PC-9 (cell line): ENCODE results near the gene EP300. TPM values are rescaled to one million over a fixed set of nuclear protein-coding genes. Genes with fewer than 3 reads are reported as not detected.
"Not testable (repeated sequence)": the region's sequence is repeated elsewhere in the genome, so short reads cannot be mapped to it uniquely, and the experiment has no call there.

Source experiments
- BruUV-seq: library from RNA; stranded (reverse); fragments of 400-500 nt; replicated peaks from 2 replicates; lab custom pipeline; 2021; lab: Mats Ljungman, UMichigan
- CTCF ChIA-PET: fragments of 300-600 bp; sonication (Branson Sonifier 250); formaldehyde crosslinking; loops from one replicate; lab custom pipeline; 2022; ENCODE audit warnings: antibody characterized with exemption; lab: Charles Lee
- POLR2A ChIA-PET: fragments of 300-600 bp; sonication (Branson Sonifier 250); formaldehyde crosslinking; loops from one replicate; lab custom pipeline; 2022; ENCODE audit warnings: antibody characterized with exemption; ENCODE audit not compliant: unreplicated experiment; lab: Charles Lee
- DNase-seq, 2 experiments: peaks; one replicate each; pipeline versions ENCODE4 v3.0.0 to v3.0.0-alpha.2; 2015 to 2022; ENCODE audit warnings: mixed read lengths in 1 of 2
- H2AFZ ChIP-seq: fragments of 200-600 bp; sonication (generic); 2 replicates; pipeline ENCODE4 v1.8.1; 2017; ENCODE audit warnings: antibody characterized with exemption
- H3F3A ChIP-seq: fragments of 200-600 bp; sonication (generic); 2 replicates; pipeline ENCODE4 v1.8.1; 2017; ENCODE audit warnings: antibody characterized with exemption, mild to moderate bottlenecking, low read depth; ENCODE audit not compliant: insufficient read depth
- H3K27ac ChIP-seq: fragments of 200-600 bp; sonication (generic); 2 replicates; pipeline ENCODE4 v1.6.1; 2016; ENCODE audit warnings: mixed run types
- H3K27me3 ChIP-seq: fragments of 200-600 bp; sonication (generic); 2 replicates; pipeline ENCODE4 v1.6.1; 2016; ENCODE audit warnings: low read depth, mixed run types; ENCODE audit not compliant: insufficient read depth
- H3K36me3 ChIP-seq: fragments of 200-600 bp; sonication (generic); 2 replicates; pipeline ENCODE4 v1.6.1; 2016; ENCODE audit warnings: low read depth, mixed run types
- H3K4me1 ChIP-seq: fragments of 200-600 bp; sonication (generic); replicated peaks from 2 replicates; pipeline ENCODE4 v1.6.1; 2016; ENCODE audit warnings: mixed run types; ENCODE audit not compliant: insufficient read depth
- H3K4me2 ChIP-seq: fragments of 200-600 bp; sonication (generic); 2 replicates; pipeline ENCODE4 v1.6.1; 2017; ENCODE audit warnings: mixed run types
- H3K4me3 ChIP-seq: fragments of 200-600 bp; sonication (generic); 2 replicates; pipeline ENCODE4 v1.6.1; 2016; ENCODE audit warnings: mixed run types
- H3K79me2 ChIP-seq: fragments of 200-600 bp; sonication (generic); 2 replicates; pipeline ENCODE4 v1.6.1; 2017; ENCODE audit warnings: low read depth, mixed run types
- H3K9me2 ChIP-seq: fragments of 200-600 bp; sonication (generic); 2 replicates; pipeline ENCODE4 v1.8.1; 2017; ENCODE audit warnings: mild to moderate bottlenecking; ENCODE audit not compliant: insufficient read depth
- H3K9me3 ChIP-seq: fragments of 200-600 bp; sonication (generic); 2 replicates; pipeline ENCODE4 v1.8.1; 2016; ENCODE audit warnings: low read depth; ENCODE audit not compliant: insufficient read depth
- H4K20me1 ChIP-seq: fragments of 200-600 bp; sonication (generic); 2 replicates; pipeline ENCODE4 v1.8.1; 2017; ENCODE audit not compliant: insufficient read depth
- CTCF ChIP-seq: fragments of 200-600 bp; sonication (generic); conservative IDR thresholded peaks from 2 replicates; pipeline ENCODE4 v1.6.1; 2017; ENCODE audit warnings: mixed run types, antibody characterized with exemption, mild to moderate bottlenecking, moderate library complexity
- EZH2 ChIP-seq: fragments of 200-600 bp; sonication (generic); IDR thresholded peaks from 2 replicates; pipeline ENCODE4 v1.8.0; 2017; ENCODE audit warnings: antibody characterized with exemption, low read depth
- intact Hi-C: fragments of 100-400 bp; cut with micrococcal nuclease; formaldehyde crosslinking; loops from one replicate; pipeline ENCODE4 v1.10.0; 2022; ENCODE audit not compliant: unreplicated experiment
- total RNA-seq: library from RNA; stranded (reverse); gene quantifications from 2 replicates; pipeline ENCODE4 v1.2.3, GENCODE V29; 2021

The EP300 gene
- total RNA-seq, 1 experiment from 2014 or later, result 64.3 TPM

GRCh38 chr22:41128606-41129005 is 36.2 kb downstream of the EP300 start:
- Histone ChIP-seq H2AFZ (no peak overlapping the region), H3K27me3 (no peaks in the 10 kb centered on the region), H3K4me3 (no peak overlapping the region), H3K79me2 (peaks cover 21% of the 10 kb centered on the region), H3K27ac (no peak overlapping the region), H3K36me3 (peaks cover 58% of the 10 kb centered on the region), H3K9me3 (no peaks in the 10 kb centered on the region), H3F3A (peaks cover 34% of the 10 kb centered on the region; the same call in 1 of the 2 replicates), H4K20me1 (peaks cover 24% of the 10 kb centered on the region), H3K4me2 (no peak overlapping the region), H3K4me1 (no peaks in the 10 kb centered on the region), H3K9me2 (no peaks in the 10 kb centered on the region)
- no TSS peak for BruUV-seq
- TF ChIP-seq EZH2, result no peak
- no peak for TF ChIP-seq CTCF
- intact Hi-C loops, result no loop called here
- POLR2A ChIA-PET, result no interaction called here
- DNase-seq, result no peak
- CTCF ChIA-PET, result no interaction called here

- peaks cover 41% of the 10 kb centered on the region; the same call in 1 of the 2 replicates for H3F3A ChIP-seq
- no peaks in the 10 kb centered on the region for H3K4me1 ChIP-seq
- BruUV-seq, result no TSS peak
- no peak overlapping the region for H3K27ac ChIP-seq
- DNase-seq, result no peak
- no peak overlapping the region for H3K4me3 ChIP-seq
- H3K79me2 ChIP-seq, result peaks cover 21% of the 10 kb centered on the region; the same call in 1 of the 2 replicates
- intact Hi-C loops, result no loop called here
- peaks cover 54% of the 10 kb centered on the region for H3K36me3 ChIP-seq
- no peak overlapping the region for H2AFZ ChIP-seq
- TF ChIP-seq EZH2 (no peak), CTCF (no peak)
- no peak overlapping the region for H3K4me2 ChIP-seq
- no peaks in the 10 kb centered on the region for H3K9me3 ChIP-seq
- H4K20me1 ChIP-seq, result peaks cover 39% of the 10 kb centered on the region
- no peaks in the 10 kb centered on the region for H3K27me3 ChIP-seq
- CTCF ChIA-PET, result interaction anchor here (0.6 kb wide), 1 partner anchor 210 kb away, joined by 5 read pairs; no protein-coding TSS in a partner anchor
- H3K9me2 ChIP-seq, result no peaks in the 10 kb centered on the region
- POLR2A ChIA-PET, result no interaction called here
These were observed 40.2 kb downstream of the EP300 start for GRCh38 chr22:41132550-41132949.

- TF ChIP-seq CTCF, result no peak
- TF ChIP-seq EZH2, result no peak
- intact Hi-C loops, result no loop called here
- H3K4me3 ChIP-seq, result no peak overlapping the region
- H3K27ac ChIP-seq, result no peak overlapping the region
- peaks cover 16% of the 10 kb centered on the region; the same call in 1 of the 2 replicates for H3F3A ChIP-seq
- no peaks in the 10 kb centered on the region for H3K9me3 ChIP-seq
- no peaks in the 10 kb centered on the region for H3K9me2 ChIP-seq
- H3K79me2 ChIP-seq, result no peaks in the 10 kb centered on the region
- DNase-seq, result no peak
- H3K4me1 ChIP-seq, result no peaks in the 10 kb centered on the region
- ChIA-PET POLR2A (no interaction called here), CTCF (no interaction called here)
- H2AFZ ChIP-seq, result no peak overlapping the region
- H3K36me3 ChIP-seq, result peaks cover 73% of the 10 kb centered on the region
- peaks cover 30% of the 10 kb centered on the region for H4K20me1 ChIP-seq
- no TSS peak for BruUV-seq
- no peak overlapping the region for H3K4me2 ChIP-seq
- no peaks in the 10 kb centered on the region for H3K27me3 ChIP-seq
These were observed 48.1 kb downstream of the EP300 start for GRCh38 chr22:41140365-41140957.

- peaks cover 23% of the 10 kb centered on the region for H4K20me1 ChIP-seq
- H3K4me1 ChIP-seq, intact Hi-C loops, H2AFZ ChIP-seq, H3K9me2 ChIP-seq, H3K4me3 ChIP-seq, H3K4me2 ChIP-seq, H3K27me3 ChIP-seq, DNase-seq, H3K79me2 ChIP-seq, H3K27ac ChIP-seq, H3K9me3 ChIP-seq, POLR2A ChIA-PET, BruUV-seq: not testable (repeated sequence)
- H3K36me3 ChIP-seq, result peaks cover 78% of the 10 kb centered on the region
- CTCF ChIA-PET, result interaction anchor here (0.6 kb wide), 1 partner anchor 223 kb away, joined by 3 read pairs; no protein-coding TSS in a partner anchor
- H3F3A ChIP-seq, result peaks cover 28% of the 10 kb centered on the region; the same call in 1 of the 2 replicates
These were observed 53.5 kb downstream of the EP300 start for GRCh38 chr22:41145921-41146320.
